DOHH2 (cell line): ENCODE data around the gene RYR2.

Source experiments
- H3F3A ChIP-seq: fragments of 200-600 bp; sonication (generic), shearing (Covaris generic); 2 replicates; pipeline ENCODE4 v1.6.0; 2016; ENCODE audit warnings: antibody characterized with exemption, mild to moderate bottlenecking; ENCODE audit not compliant: control insufficient read depth, insufficient read depth
- H3K27ac ChIP-seq: fragments of 200-600 bp; sonication (generic); 2 replicates; pipeline ENCODE4 v1.5.1; 2014; ENCODE audit warnings: low read depth, mild to moderate bottlenecking, low read length, moderate library complexity
- H3K27me3 ChIP-seq: fragments of 200-600 bp; sonication (generic); 2 replicates; pipeline ENCODE4 v1.6.1; 2014; ENCODE audit warnings: mild to moderate bottlenecking, low read length, mixed read lengths; ENCODE audit not compliant: control insufficient read depth
- H3K36me3 ChIP-seq: fragments of 200-600 bp; sonication (generic); 2 replicates; pipeline ENCODE4 v1.6.1; 2014; ENCODE audit warnings: mild to moderate bottlenecking, low read length, moderate library complexity, mixed read lengths; ENCODE audit not compliant: control insufficient read depth
- H3K4me1 ChIP-seq: fragments of 200-600 bp; sonication (generic); 2 replicates; pipeline ENCODE4 v1.6.1; 2014; ENCODE audit warnings: mild to moderate bottlenecking, low read length, mixed read lengths; ENCODE audit not compliant: control insufficient read depth
- H3K4me2 ChIP-seq: fragments of 200-600 bp; sonication (generic); 2 replicates; pipeline ENCODE4 v1.6.0; 2014; ENCODE audit warnings: mild to moderate bottlenecking, low read length, moderate library complexity
- H3K4me3 ChIP-seq: fragments of 200-600 bp; sonication (generic); 2 replicates; pipeline ENCODE4 v1.5.1; 2014; ENCODE audit warnings: mild to moderate bottlenecking, low read length, mixed read lengths
- H3K79me2 ChIP-seq: fragments of 200-600 bp; sonication (generic); 2 replicates; pipeline ENCODE4 v1.6.1; 2014; ENCODE audit warnings: mild to moderate bottlenecking, low read length, mixed read lengths; ENCODE audit not compliant: control insufficient read depth
- H3K9me2 ChIP-seq: fragments of 200-600 bp; sonication (generic); replicated peaks from 2 replicates; pipeline ENCODE4 v1.6.1; 2014; ENCODE audit warnings: mild to moderate bottlenecking, low read length, mixed read lengths; ENCODE audit not compliant: control insufficient read depth
- H3K9me3 ChIP-seq: fragments of 200-600 bp; sonication (generic); 2 replicates; pipeline ENCODE4 v1.6.1; 2014; ENCODE audit warnings: antibody characterized with exemption, low read length, mixed read lengths; ENCODE audit not compliant: control insufficient read depth, insufficient read depth
- H4K20me1 ChIP-seq: fragments of 200-600 bp; sonication (generic); 2 replicates; pipeline ENCODE4 v1.6.0; 2014; ENCODE audit warnings: low read depth, mild to moderate bottlenecking, antibody characterized with exemption, low read length, moderate library complexity; ENCODE audit not compliant: control insufficient read depth, insufficient read depth
- CTCF ChIP-seq: fragments of 200-600 bp; sonication (generic); IDR thresholded peaks from one replicate; pipeline ENCODE4 v1.5.1; 2014; ENCODE audit warnings: antibody characterized with exemption, mild to moderate bottlenecking, low read depth, low read length; ENCODE audit not compliant: poor library complexity, severe bottlenecking
- EZH2phosphoT487 ChIP-seq: fragments of 200-600 bp; sonication (generic); IDR thresholded peaks from 2 replicates; pipeline ENCODE4 v1.6.1; 2017; ENCODE audit warnings: borderline replicate concordance, mild to moderate bottlenecking, antibody characterized with exemption, low read length, moderate library complexity, mixed read lengths

The RYR2 gene

GRCh38 chr1:237702161-237702560 lies 660.2 kb downstream of the RYR2 start:
- Histone ChIP-seq H3K27me3 (no peaks in the 10 kb centered on the region), H3K4me3 (no peak overlapping the region), H3K4me1 (no peaks in the 10 kb centered on the region), H3K27ac (no peak overlapping the region), H3K36me3 (no peaks in the 10 kb centered on the region), H3K79me2 (no peaks in the 10 kb centered on the region), H3K4me2 (no peak overlapping the region), H3K9me2 (no peaks in the 10 kb centered on the region), H3F3A (no peaks in the 10 kb centered on the region), H4K20me1 (no peaks in the 10 kb centered on the region), H3K9me3 (no peaks in the 10 kb centered on the region)
- TF ChIP-seq EZH2phosphoT487 = no peak
- no peak for TF ChIP-seq CTCF

GRCh38 chr1:237705462-237705861 lies 663.5 kb downstream of the RYR2 start:
- Histone ChIP-seq H3K79me2 (no peaks in the 10 kb centered on the region), H3F3A (no peaks in the 10 kb centered on the region), H3K4me3 (no peak overlapping the region), H3K9me2 (no peaks in the 10 kb centered on the region), H3K36me3 (no peaks in the 10 kb centered on the region), H3K27ac (no peak overlapping the region), H4K20me1 (no peaks in the 10 kb centered on the region), H3K4me2 (no peak overlapping the region), H3K4me1 (no peaks in the 10 kb centered on the region), H3K9me3 (no peaks in the 10 kb centered on the region), H3K27me3 (no peaks in the 10 kb centered on the region)
- TF ChIP-seq CTCF = no peak
- TF ChIP-seq EZH2phosphoT487 = no peak

GRCh38 chr1:237709355-237709754 lies 667.4 kb downstream of the RYR2 start:
- no peaks in the 10 kb centered on the region for H3K9me3 ChIP-seq
- TF ChIP-seq CTCF (no peak), EZH2phosphoT487 (no peak)
- H3K9me2 ChIP-seq = no peaks in the 10 kb centered on the region
- no peak overlapping the region for H3K4me2 ChIP-seq
- H3K27me3 ChIP-seq = no peaks in the 10 kb centered on the region
- H3K79me2 ChIP-seq = no peaks in the 10 kb centered on the region
- H3K4me1 ChIP-seq = no peaks in the 10 kb centered on the region
- H4K20me1 ChIP-seq = no peaks in the 10 kb centered on the region
- H3F3A ChIP-seq = no peaks in the 10 kb centered on the region
- H3K27ac ChIP-seq = no peak overlapping the region
- H3K4me3 ChIP-seq = no peak overlapping the region
- H3K36me3 ChIP-seq = no peaks in the 10 kb centered on the region

GRCh38 chr1:237711281-237711680 lies 669.3 kb downstream of the RYR2 start:
- H4K20me1 ChIP-seq = no peaks in the 10 kb centered on the region
- no peaks in the 10 kb centered on the region for H3K4me1 ChIP-seq
- TF ChIP-seq CTCF = no peak
- no peak for TF ChIP-seq EZH2phosphoT487
- H3K27ac ChIP-seq = no peak overlapping the region
- no peaks in the 10 kb centered on the region for H3K36me3 ChIP-seq
- no peak overlapping the region for H3K4me2 ChIP-seq
- no peaks in the 10 kb centered on the region for H3K79me2 ChIP-seq
- H3K9me3 ChIP-seq = no peaks in the 10 kb centered on the region
- no peak overlapping the region for H3K4me3 ChIP-seq
- H3F3A ChIP-seq = no peaks in the 10 kb centered on the region
- no peaks in the 10 kb centered on the region for H3K9me2 ChIP-seq
- H3K27me3 ChIP-seq = no peaks in the 10 kb centered on the region
